Measurements from ENCODE around the gene AOC2.
"Not testable (repeated sequence)": the region's sequence is repeated elsewhere in the genome, so short reads cannot be mapped to it uniquely, and the experiment has no call there.

The AOC2 gene

GRCh38 chr17:42853968-42854790 lies 9.8 kb downstream of the AOC2 start:
- DNase-seq (ENCODE audit: low spot score): no peak

- no peak for DNase-seq (ENCODE audit: low spot score)
Observed at GRCh38 chr17:42855048-42855596, 10.7 kb downstream of the AOC2 start.

- not testable (repeated sequence) for DNase-seq (ENCODE audit: low spot score)
Observed at GRCh38 chr17:42856093-42856492, 11.7 kb downstream of the AOC2 start.

- DNase-seq (ENCODE audit: low spot score): not testable (repeated sequence)
Observed at GRCh38 chr17:42856516-42856915, 12.1 kb downstream of the AOC2 start.

GRCh38 chr17:42857389-42857788 lies 13.0 kb downstream of the AOC2 start:
- peak; percentile 70 for DNase-seq (ENCODE audit: low spot score)

- DNase-seq (ENCODE audit: low spot score): no peak
Observed at GRCh38 chr17:42865638-42866094, 21.3 kb downstream of the AOC2 start.

- no peak for DNase-seq (ENCODE audit: low spot score)
Observed at GRCh38 chr17:42866216-42866615, 21.8 kb downstream of the AOC2 start.

GRCh38 chr17:42866631-42867575 lies 22.5 kb downstream of the AOC2 start:
- DNase-seq (ENCODE audit: low spot score): no peak

GRCh38 chr17:42867694-42868261 lies 23.4 kb downstream of the AOC2 start:
- DNase-seq (ENCODE audit: low spot score): not testable (repeated sequence)

- DNase-seq (ENCODE audit: low spot score): no peak
Observed at GRCh38 chr17:42868338-42868737, 24.0 kb downstream of the AOC2 start.

GRCh38 chr17:42871647-42872046 lies 27.3 kb downstream of the AOC2 start:
- no peak for DNase-seq (ENCODE audit: low spot score)

GRCh38 chr17:42872251-42872965 lies 28.0 kb downstream of the AOC2 start:
- DNase-seq (ENCODE audit: low spot score): no peak

- DNase-seq (ENCODE audit: low spot score): no peak
Observed at GRCh38 chr17:42873315-42873714, 28.9 kb downstream of the AOC2 start.

GRCh38 chr17:42873932-42874695 lies 29.7 kb downstream of the AOC2 start:
- DNase-seq (ENCODE audit: low spot score): not testable (repeated sequence)

GRCh38 chr17:42877037-42877436 lies 32.7 kb downstream of the AOC2 start:
- DNase-seq (ENCODE audit: low spot score): no peak

- peak; percentile 93 for DNase-seq (ENCODE audit: low spot score)
Observed at GRCh38 chr17:42878123-42878880, 33.9 kb downstream of the AOC2 start.

GRCh38 chr17:42878924-42879595 lies 34.7 kb downstream of the AOC2 start:
- no peak for DNase-seq (ENCODE audit: low spot score)

GRCh38 chr17:42879596-42879985 lies 35.2 kb downstream of the AOC2 start:
- DNase-seq (ENCODE audit: low spot score): no peak

- DNase-seq (ENCODE audit: low spot score): no peak
Observed at GRCh38 chr17:42880776-42881310, 36.5 kb downstream of the AOC2 start.

Data from iPS-NIHi11 (cell line).